GM18505 (cell line): ENCODE data around the gene AP5M1.

Experiments used
- ATAC-seq: cut with Tn5 transposase; IDR thresholded peaks from one replicate; pipeline ENCODE4 v1.9.1; 2021; ENCODE audit not compliant: unreplicated experiment
- POLR2A ChIP-seq: IDR thresholded peaks from 4 replicates; pipeline ENCODE4 v1.6.1; 2011; ENCODE audit warnings: borderline replicate concordance; ENCODE audit not compliant: insufficient read depth, insufficient read length; ENCODE audit errors: extremely low read depth

The AP5M1 gene

DNA sequence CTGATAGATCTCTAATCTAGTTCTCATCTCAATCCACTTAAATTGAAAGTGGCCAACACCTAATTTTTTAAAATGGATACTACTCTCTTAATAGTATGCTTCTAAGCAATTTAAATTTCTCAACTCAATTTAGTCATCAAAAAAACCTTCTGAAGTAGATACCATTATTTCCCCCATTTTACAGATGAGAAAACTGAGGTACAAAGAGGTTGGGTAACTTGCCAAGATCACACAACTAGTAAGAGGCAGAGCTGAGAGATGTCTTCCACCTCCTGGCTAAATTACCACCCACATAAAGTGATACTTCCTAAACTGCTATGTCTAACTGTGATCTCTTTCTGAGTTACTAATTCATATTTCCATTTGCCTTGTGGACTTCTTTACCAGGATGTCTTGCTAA is 6.7 kb upstream of the AP5M1 start:
- no peak for TF ChIP-seq POLR2A
- no peak for ATAC-seq

DNA sequence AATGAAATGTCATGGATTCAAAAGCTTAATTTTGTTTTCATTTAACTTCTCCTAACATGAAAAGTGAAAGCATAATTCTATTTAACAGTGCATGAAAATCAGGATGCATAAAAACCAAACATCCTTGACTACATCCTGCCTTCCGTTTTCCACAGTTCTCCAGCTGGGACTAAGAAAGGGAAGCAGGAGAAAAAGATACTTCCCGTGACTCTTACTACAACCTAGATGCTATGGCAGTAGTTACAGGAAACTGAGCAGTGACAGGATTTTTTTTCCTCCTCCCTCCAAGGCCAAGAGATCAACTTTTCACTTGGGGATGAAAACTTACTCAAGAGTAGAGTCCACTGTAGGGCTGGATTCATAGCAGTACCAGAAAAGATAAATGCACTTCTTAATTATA is 2.7 kb upstream of the AP5M1 start:
- no peak for ATAC-seq
- TF ChIP-seq POLR2A, result no peak

DNA sequence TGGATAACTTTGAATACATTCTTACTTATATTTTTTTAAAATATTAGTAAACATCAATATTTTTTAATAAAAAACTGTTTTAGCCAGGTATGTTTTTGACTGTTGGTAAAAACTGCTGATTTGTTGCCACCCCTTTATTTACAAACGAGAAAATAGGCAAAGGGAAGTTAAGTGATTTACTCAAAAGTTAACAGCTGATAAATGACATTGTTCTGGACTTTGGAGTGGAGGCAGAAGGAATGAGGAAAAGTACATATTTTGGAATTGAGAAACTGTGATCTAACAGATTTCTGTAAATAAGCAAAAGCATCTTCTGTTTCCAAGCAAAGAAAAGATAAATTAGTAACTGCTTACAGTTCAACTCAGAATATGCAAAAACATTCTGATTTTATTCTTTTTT is 4.5 kb downstream of the AP5M1 start:
- TF ChIP-seq POLR2A, result no peak
- no peak for ATAC-seq

DNA sequence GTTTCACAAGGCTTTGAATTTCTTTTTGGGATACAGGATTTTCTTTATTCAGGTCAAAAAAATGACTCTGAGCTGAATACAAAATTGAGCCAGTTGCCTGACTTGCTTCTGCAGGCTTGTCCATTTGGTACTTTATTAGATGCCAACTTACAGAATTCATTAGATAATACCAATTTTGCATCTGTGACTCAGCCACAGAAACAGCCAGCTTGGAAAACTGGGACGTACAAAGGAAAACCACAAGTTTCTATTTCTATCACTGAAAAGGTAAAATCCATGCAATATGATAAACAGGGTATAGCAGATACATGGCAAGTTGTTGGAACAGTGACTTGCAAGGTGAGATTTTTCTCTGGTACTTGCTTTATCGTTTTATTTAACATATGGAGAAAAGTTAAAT is 5.8 kb downstream of the AP5M1 start:
- TF ChIP-seq POLR2A, result no peak
- ATAC-seq, result no peak

DNA sequence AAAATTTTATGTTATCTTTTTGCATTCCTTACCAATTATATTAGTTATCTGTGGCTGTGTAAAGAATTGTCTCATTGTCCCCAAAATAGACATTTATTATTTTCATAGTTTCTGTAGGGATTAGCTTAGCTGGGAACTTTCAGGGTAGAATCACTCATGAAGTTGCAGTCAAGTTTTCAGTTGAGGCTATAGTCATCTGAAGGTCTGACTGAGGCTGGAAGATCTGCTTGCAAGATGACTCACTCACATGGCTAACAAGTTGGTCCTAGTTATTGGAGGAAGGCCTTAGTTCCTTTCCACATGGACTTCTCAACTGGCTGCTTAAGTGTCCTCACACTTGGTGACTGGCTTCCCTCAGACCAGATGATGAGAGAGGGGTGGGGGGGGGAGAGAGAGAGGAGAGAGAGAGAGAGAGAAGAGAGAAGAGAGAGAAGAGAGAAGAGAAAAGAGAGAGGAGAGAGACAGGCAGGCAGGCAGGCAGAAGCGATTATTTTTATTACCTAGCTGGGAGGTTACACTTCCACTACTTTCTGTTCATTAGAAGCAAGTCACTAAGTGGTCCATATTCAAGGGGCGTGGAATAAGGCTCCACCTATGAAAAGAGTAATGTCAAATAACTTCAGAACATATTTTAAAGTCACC is 6.4 kb downstream of the AP5M1 start:
- ATAC-seq, result no peak
- no peak for TF ChIP-seq POLR2A

DNA sequence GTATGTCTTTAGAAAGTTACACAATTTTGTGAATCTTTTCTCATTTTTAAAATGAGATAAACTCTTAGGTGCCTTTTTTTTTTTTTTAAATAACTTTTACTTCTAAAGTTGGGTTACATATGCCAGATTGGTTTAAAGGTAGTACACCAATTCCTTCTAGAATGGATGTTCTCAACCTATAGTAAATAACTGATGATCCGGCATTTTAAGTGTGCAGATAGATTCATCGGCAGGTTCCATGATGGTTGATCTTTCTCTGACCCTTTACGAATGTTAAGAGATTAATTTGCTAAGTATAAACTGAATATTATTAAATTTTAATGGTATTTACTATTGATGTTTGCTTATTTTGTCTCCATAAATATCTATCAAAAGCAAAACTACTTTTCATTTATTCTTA is 8.3 kb downstream of the AP5M1 start:
- TF ChIP-seq POLR2A, result no peak
- ATAC-seq, result no peak

DNA sequence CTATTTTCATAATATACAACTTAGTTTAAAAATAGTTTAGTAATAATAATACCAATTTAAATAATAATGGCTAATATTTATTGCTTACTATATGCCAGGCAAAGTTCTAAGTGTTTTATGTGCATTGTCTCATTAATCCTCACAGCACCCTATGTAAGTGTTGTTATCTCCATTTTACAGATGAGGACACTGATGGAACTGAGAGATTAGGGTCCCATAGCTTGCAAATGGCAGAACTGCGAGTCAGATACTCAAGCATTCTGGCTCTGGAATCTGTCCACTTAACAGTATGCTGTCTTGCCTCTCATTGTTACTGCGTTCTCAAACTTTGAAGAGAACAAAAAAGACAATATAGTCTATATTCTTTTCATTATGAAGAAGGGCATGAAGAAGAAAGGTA is 19.0 kb downstream of the AP5M1 start:
- no peak for TF ChIP-seq POLR2A
- ATAC-seq, result no peak

DNA sequence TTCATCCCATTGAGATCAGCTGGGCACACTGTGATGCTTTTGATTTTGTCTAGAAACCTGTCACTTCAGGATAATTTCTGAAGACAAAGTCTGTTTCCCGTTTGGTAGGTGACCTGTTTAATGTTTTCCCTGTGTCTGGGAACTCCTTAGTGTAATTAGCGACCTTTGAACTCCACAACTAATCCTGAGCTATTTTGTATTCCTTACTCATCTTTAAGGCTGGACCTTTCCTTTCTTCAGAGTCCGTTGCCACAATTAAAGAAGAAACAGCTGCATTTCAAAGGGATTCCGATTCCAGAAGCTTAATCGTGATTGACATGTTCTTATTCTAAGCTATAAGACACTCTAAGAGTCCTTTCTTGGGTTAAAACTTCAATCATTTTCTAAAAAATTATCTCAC is 22.0 kb downstream of the AP5M1 start:
- no peak for ATAC-seq
- TF ChIP-seq POLR2A, result no peak

DNA sequence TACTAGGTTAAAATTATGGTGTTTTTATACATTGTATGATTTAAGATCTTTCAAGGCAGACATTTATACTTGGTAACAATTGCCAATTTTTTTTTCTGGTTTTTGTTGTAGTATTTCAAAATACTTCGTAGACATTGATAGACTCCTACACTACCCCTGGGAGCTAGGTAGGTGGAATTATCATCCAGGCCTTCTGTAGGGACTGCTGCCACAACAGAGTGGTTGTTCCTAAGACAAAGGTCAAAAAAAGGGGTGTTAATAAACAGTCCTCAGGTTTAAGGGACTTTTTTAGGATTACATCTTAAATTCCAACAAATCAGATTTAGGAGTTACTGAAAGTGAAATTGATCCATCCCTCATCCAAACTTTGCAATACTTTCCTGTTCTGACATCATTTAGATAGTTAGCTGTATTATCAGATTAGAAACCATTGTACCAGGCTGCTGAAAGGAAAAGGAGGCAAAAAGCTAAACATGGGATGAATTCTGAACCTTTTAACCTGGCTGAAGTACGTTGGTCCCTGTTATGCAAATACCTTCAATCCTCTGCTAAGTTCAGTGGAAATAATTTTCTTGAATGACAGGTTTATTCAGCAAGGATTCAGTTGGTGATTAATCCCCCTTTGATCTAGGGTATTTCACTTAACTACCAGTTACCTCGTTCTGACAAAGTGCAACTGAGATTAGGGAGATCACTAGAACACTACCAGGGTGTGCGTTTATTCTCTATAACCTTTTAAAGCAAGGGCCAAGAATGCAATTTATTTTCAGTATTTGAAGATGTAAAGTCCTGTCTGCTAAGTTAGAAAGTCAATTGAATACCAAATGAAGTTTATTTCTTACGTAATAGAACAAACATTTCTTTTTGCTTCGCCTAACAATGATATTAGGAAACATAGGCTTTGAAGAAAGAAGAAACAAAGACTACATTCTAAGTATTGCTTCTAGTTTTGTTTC is 23.2 kb downstream of the AP5M1 start:
- no peak for ATAC-seq
- no peak for TF ChIP-seq POLR2A

DNA sequence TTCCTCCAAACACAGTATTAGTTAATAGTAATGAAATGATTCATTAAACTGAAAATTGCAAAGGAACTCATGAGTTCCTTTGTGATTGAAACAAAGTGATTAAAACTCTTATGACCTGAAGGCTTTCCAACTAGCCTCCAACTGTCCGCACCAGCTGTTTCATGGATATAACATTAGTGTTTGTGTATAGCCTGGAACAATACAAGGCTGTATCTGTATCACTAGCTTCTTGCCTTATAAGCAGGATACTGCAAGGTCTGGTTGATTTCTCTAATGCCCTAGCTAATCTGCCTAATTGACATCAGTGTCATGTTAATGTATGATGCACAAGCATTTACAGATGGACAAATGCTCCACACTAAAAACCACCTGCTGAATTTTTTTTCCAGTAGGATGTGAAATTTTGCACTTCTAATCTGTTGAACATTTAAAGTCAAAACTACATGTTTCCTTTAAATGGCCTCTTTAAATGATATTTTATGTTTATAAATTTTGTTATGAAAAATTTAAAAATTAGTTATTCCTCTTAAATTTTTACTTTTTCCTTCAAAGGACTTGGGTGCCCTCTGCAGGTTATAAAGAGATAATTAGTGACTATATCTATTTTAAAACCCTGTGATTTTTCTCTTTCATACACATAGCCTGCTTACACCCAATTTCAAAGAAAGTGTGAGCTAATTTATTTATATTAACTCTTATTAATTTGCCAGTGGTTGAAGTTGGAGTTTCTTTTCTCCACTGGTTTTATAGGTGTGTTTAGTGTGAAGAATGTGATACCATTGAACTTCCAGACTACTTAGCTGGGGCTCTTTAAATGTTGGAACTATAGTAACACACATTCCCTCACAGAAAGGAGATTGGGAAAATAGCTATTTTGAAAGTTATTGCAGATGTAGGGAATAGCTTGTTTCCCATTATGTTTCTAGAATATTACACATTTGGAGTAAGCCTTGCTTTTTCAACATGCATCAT is 25.4 kb downstream of the AP5M1 start:
- no peak for ATAC-seq

DNA sequence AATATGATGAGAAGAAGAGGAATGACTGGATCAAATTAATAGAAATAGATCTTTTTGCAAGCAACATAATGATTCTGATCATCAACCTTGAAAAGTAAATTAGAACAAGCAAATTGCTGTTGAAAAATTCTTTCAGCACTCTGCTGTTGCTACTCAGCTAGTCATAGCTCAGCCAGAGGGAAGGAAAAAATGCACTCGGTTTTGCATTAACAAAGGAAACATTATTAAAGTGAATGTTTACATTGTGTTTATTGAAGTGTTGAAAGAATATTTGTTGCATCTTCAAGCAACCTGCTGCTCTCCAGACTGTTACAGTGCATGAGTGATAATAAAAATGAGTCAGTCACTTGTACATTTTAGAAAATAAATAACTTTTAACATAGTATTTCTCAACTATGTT is 26.5 kb downstream of the AP5M1 start:
- ATAC-seq, result no peak
- no peak for TF ChIP-seq POLR2A

More for the DNA sequence above, 25.4 kb downstream of the AP5M1 start:
- TF ChIP-seq POLR2A, result no peak

DNA sequence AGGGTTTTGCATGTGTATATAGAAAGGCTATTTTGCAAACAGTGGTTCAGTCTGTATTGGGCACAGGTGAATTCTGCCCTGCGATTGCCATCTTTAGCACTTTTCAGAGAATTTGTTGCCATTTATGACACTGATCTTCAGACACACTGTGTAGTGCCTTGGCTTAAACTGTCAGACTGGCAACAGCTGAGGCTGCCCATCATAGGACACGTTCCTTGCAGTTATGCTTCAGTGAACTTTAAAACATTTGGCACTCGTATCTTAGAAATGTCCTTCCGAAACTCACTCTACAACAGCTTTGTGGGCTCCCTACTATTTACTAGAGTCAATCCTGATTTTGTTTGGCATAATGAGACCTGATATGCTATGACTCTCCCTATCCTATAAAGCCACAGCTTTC is 29.1 kb downstream of the AP5M1 start:
- no peak for TF ChIP-seq POLR2A
- no peak for ATAC-seq

DNA sequence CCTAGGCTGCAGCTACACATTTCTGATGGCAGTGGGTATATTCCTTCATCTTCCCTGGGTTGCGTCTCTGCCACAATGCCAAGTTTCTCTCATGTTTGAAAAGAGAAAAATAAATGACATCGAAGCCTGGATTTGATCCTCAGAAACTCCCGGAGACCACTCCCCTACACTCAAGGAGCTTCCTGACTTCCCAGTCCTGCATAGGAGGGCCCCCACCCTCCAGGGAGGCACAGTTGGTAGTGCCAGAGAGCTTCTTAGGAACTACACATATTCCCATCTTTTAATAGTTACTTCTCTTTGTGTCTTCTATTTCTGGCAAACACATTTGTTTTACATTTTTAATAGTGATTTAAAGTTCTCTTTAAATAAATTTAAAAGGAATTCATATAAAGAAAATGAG is 30.7 kb downstream of the AP5M1 start:
- ATAC-seq, result no peak
- no peak for TF ChIP-seq POLR2A
